Prostate gland (tissue), 2 donors: ENCODE data around the gene C16orf74. TPM values are rescaled to one million over a fixed set of nuclear protein-coding genes. Genes with fewer than 3 reads are reported as not detected.

Experiments used
- DNase-seq: peaks from one replicate; pipeline ENCODE4 v3.0.0-alpha.2; 2019; ENCODE audit warnings: low spot score
- H3K27ac ChIP-seq, 2 donors: fragments of 200-600 bp; sonication (generic); 2 replicates each; pipeline ENCODE4 v1.5.1; 2017 to 2019
- H3K27me3 ChIP-seq: fragments of 200-600 bp; sonication (generic); replicated peaks from 2 replicates; pipeline ENCODE4 v1.5.1; 2019; ENCODE audit not compliant: insufficient read depth
- H3K36me3 ChIP-seq, 2 donors: fragments of 200-600 bp; sonication (generic); 1 replicate in 1 of 2; 2 replicates in 1 of 2; pipeline versions ENCODE4 v1.5.1 to v1.8.1; 2017 to 2019
- H3K4me1 ChIP-seq: fragments of 200-600 bp; sonication (generic); replicated peaks from 2 replicates; pipeline ENCODE4 v1.5.1; 2019
- H3K4me3 ChIP-seq, 2 donors: fragments of 200-600 bp; sonication (generic); 2 replicates each; pipeline ENCODE4 v1.5.1; 2017 to 2019
- H3K9me3 ChIP-seq: fragments of 200-600 bp; sonication (generic); 2 replicates; pipeline ENCODE4 v1.5.1; 2017
- CTCF ChIP-seq, 4 experiments: fragments of 200-600 bp in 2 of 4; fragments of 450-650 bp in 2 of 4; sonication (generic) in 2 of 4; IDR thresholded peaks; 1 replicate in 3 of 4; 2 replicates in 1 of 4; pipeline ENCODE4 v1.5.1; 2016 to 2019; ENCODE audit warnings: antibody characterized with exemption in 4 of 4, mild to moderate bottlenecking in 2 of 4, moderate library complexity in 2 of 4
- POLR2A ChIP-seq: fragments of 450-650 bp; IDR thresholded peaks from one replicate; pipeline ENCODE4 v1.6.1; 2016; ENCODE audit warnings: antibody characterized with exemption, mild to moderate bottlenecking
- POLR2AphosphoS5 ChIP-seq: sonication (generic); formaldehyde crosslinking; IDR thresholded peaks from one replicate; pipeline ENCODE4 v1.6.1; 2017; ENCODE audit warnings: antibody characterized with exemption
- WGBS: methylation state at CpG from one replicate; pipeline ENCODE4 v1.1.5; 2018; 5-methylcytosine and 5-hydroxymethylcytosine counted together
- intact Hi-C: fragments of 100-400 bp; cut with DNase I; formaldehyde crosslinking; loops from one replicate; pipeline ENCODE4 v1.14.2; 2022
- total RNA-seq, 2 donors: library from RNA; depleted of rRNA; stranded (reverse); fragments of >200 nt; gene quantifications; one replicate each; pipeline ENCODE4 v1.1.0, GENCODE V29; 2016

C16orf74 gene
- total RNA-seq, 2 donors from 2014 or later = 17.4 to 19.3 TPM

GRCh38 chr16:85698459-85698891, 52.4 kb downstream of the C16orf74 start:
- Histone ChIP-seq H3K36me3 (no peaks in the 10 kb centered on the region), H3K4me1 (no peaks in the 10 kb centered on the region), H3K27ac (no peak overlapping the region), H3K27me3 (no peaks in the 10 kb centered on the region), H3K4me3 (no peak overlapping the region), H3K9me3 (no peaks in the 10 kb centered on the region)
- no peak for TF ChIP-seq POLR2AphosphoS5
- TF ChIP-seq CTCF (IDR thresholded peaks at IDR 0.05) = no peak
- TF ChIP-seq POLR2A = no peak
- no peak for DNase-seq
- WGBS = 88% methylated on average over 7 of the region's 7 CpGs
- intact Hi-C loops = no loop called here

GRCh38 chr16:85697431-85697830, 53.5 kb downstream of the C16orf74 start:
- intact Hi-C loops = no loop called here
- Histone ChIP-seq H3K36me3 (no peaks in the 10 kb centered on the region), H3K27me3 (no peaks in the 10 kb centered on the region), H3K9me3 (no peaks in the 10 kb centered on the region), H3K4me1 (no peaks in the 10 kb centered on the region), H3K4me3 (no peak overlapping the region), H3K27ac (no peak overlapping the region)
- no peak for DNase-seq
- WGBS = 50% methylated on average over 14 of the region's 14 CpGs
- TF ChIP-seq CTCF (IDR thresholded peaks at IDR 0.05) (no peak), POLR2A (no peak), POLR2AphosphoS5 (no peak)

- H3K27me3 ChIP-seq = no peaks in the 10 kb centered on the region
- no peaks in the 10 kb centered on the region for H3K4me1 ChIP-seq
- no peaks in the 10 kb centered on the region for H3K9me3 ChIP-seq
- H3K4me3 ChIP-seq = no peak overlapping the region
- 36% methylated on average over 16 of the region's 16 CpGs for WGBS
- DNase-seq = no peak
- no peaks in the 10 kb centered on the region for H3K36me3 ChIP-seq
- no peak overlapping the region for H3K27ac ChIP-seq
- intact Hi-C loops = no loop called here
- no peak for TF ChIP-seq CTCF (IDR thresholded peaks at IDR 0.05)
- no peak for TF ChIP-seq POLR2AphosphoS5
- TF ChIP-seq POLR2A = no peak
Measured at GRCh38 chr16:85696781-85697180, 54.1 kb downstream of the C16orf74 start.

- no peak for DNase-seq
- TF ChIP-seq POLR2AphosphoS5 = no peak
- no peak for TF ChIP-seq CTCF (IDR thresholded peaks at IDR 0.05)
- TF ChIP-seq POLR2A = no peak
- whole genome bisulfite sequencing = 80% methylated on average over 24 of the region's 24 CpGs
- Histone ChIP-seq H3K9me3 (no peaks in the 10 kb centered on the region), H3K4me3 (no peak overlapping the region), H3K36me3 (no peaks in the 10 kb centered on the region), H3K27ac (no peak overlapping the region), H3K27me3 (no peaks in the 10 kb centered on the region), H3K4me1 (no peaks in the 10 kb centered on the region)
- intact Hi-C loops = no loop called here
Measured at GRCh38 chr16:85695196-85696128, 55.4 kb downstream of the C16orf74 start.
